DMS114 treated with DMSO at 0.1 percent for 48 hours (cell line): Measurements from ENCODE around the gene RGS9.
"Not testable (repeated sequence)": the region's sequence is repeated elsewhere in the genome, so short reads cannot be mapped to it uniquely, and the experiment has no call there.

ENCODE experiments used
- DNase-seq: peaks from one replicate; lab custom pipeline; 2025; ENCODE audit not compliant: unreplicated experiment; lab: John Stamatoyannopoulos, UW

The RGS9 gene

DNA sequence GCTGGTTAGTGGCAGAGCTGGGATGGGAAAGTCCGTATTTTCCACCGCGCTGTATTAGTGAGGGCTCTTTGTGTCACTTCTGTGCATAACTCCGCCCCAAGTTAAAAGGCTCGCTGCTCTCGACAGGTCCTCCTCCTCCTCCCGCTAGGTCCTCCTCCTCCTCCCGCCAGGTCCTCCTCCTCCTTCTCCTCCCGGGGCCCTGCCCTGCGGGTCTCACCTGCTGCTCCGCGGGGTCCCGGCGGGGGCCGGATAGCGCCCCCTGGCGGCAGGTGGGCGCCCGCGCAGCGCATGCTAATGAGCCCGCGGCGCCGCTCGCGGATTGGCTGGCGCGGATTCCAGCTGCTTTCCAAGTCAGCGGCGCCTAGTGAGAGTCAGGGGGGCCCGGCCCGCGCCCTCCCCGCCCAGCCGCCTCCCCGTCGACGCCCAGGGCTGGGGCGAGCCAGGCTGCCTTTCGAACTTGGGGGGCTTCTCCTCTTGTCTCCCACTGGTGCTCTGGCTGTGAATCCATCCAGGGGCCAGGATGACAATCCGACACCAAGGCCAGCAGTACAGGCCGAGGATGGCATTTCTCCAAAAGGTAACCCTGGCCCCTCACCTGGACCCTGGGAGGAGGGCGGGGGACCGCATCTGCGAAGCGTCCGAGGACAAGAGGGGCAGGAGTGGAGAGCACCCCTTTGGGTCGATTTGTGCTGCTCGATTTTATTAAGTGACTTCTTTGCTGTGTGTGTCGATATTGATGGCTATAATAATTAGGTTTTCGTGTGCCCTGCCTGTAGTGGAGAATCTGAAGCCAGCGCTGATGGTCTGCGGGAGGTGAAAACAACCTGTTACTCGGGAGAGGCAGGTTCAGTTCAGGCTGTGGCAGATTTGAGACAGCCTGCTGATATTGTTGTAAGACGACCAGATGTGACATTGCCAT lies at the start of gene RGS9:
Gene RGS9 (plus strand): TSS at position 350 of the 919 bp plus-strand sequence. CDS start 171 bp downstream, at position 521.
- DNase-seq = peak; percentile 22

GRCh38 chr17:65088621-65089360 lies 48.4 kb upstream of the RGS9 start:
- no peak for DNase-seq

DNA sequence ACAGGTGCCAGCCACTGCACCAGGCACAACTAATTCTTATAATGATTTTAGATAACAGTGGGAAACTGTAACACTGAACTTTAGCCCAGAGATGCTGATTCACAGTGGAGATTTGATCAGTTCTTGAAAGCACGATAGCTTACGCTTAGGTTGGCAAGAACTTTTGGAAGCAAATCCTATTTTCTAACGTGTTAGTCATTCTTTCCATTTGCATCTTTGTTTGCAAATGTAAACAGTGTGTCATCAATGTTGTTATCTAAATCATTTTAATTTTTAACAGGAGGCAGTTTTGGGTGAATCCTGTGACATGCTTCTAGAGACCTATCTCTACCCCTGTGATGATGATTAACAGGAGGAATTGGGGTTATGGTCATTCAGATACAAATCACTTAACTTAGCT lies 44.9 kb upstream of the RGS9 start:
- DNase-seq = no peak

DNA sequence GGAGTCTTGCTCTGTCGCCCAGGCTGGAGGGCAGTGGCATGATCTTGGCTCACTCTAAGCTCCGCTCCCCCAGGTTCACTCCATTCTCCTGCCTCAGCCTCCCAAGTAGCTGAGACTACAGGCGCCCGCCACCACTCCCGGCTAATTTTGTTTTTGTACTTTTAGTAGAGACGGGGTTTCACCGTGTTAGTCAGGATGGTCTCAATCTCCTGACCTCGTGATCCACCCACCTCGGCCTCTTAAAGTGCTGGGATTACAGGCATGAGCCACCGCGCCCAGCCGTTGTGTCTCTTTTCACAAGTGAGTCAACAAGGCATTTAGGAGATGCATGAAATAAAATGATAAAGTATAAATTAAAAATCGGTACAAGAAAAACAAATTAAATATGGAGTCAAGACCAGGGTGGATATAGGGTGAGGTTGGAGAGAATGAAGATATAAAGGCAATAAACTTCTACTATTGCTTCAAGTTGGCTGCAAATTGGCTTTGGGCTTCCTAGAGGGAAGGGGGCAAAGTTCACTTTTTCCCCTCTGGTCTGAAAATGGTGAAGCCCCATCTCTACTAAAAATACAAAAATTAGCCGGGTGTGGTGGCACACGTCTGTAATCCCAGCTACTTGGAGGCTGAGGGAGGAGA lies 44.3 kb upstream of the RGS9 start:
- DNase-seq = not testable (repeated sequence)

DNA sequence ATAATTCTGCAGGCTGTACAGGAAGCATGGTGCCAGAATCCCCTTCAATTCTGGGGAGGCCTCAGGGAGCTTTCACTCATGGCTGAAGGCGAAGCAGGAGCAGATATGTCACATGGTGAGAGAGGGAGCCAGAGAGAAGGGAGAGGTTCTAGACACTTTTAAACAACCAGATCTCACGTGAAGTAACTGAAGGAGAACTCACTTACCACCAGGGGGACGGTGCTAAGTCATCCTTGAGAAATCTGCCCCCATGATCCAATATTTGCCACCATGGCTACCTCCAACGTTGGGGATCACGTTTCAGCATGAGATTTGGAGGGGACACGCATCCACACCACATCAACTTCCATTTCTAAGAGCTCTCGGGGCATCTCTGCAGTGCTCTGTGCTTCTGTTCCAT lies 43.2 kb upstream of the RGS9 start:
- DNase-seq = no peak

GRCh38 chr17:65095465-65095864 lies 41.7 kb upstream of the RGS9 start:
- DNase-seq = no peak

GRCh38 chr17:65096382-65096781 lies 40.8 kb upstream of the RGS9 start:
- DNase-seq = not testable (repeated sequence)

- DNase-seq = no peak
Measured at GRCh38 chr17:65097110-65097509, 40.1 kb upstream of the RGS9 start.

DNA sequence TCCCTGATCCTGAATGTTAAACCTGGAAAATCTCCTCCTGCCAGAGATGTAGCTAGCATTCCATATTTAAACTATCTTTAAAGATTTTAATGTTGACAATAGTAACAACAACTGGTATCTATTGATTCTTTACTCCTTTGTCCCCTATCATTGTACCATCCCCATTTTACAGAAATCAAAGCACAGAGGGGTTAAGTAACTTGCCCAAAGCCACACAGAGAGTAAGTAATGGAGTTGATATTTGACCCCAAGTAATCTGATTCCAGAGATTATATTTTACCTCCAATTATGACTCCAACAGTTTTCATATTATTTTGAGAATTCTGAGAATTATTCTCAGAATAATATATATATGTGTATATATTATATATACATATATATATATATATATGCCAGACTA lies 37.7 kb upstream of the RGS9 start:
- no peak for DNase-seq

- no peak for DNase-seq
Measured at GRCh38 chr17:65099941-65100315, 37.2 kb upstream of the RGS9 start.

GRCh38 chr17:65100316-65101140 lies 36.6 kb upstream of the RGS9 start:
- peak; percentile 35 for DNase-seq

GRCh38 chr17:65101371-65101770 lies 35.8 kb upstream of the RGS9 start:
- no peak for DNase-seq

GRCh38 chr17:65102235-65102634 lies 34.9 kb upstream of the RGS9 start:
- DNase-seq = no peak

DNA sequence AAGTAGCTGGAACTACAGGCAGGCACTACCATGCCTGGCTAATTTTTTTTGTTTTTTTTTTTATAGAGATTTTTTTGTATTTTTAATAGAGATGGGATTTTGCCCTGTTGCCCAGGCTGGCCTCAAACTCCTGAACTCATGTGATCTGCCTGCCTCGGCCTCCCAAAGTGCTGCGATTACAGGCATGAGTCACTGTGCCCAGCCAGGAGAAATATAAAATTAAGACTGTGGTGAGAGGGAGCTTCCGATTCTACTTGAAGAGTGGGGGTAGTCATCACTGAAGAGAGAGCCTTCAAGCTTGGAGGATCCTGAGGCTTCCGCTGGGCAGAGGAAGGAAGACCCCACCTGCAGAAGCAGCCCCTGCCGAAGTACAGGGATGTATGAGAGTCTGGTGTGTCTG lies 34.4 kb upstream of the RGS9 start:
- DNase-seq = no peak

GRCh38 chr17:65103431-65103830 lies 33.7 kb upstream of the RGS9 start:
- no peak for DNase-seq

DNA sequence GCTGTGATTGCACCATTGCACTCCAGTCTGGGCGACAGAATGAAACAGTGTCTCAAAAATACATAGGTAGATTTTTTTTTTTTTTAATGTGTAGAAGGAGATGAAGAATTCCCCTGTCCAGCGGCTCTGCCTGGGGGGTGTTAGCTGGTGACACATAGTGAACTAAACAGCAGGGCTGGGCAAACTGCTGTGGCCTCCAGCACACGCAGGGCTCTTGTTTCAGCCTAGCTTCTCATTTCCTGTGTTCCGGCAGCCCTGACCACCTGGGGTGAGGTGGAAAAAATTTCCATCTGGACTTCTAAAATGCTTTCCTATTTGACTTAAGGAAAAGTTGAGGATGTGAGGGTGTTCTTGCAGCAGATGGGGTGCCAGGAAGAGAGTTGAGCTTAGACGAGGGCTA lies 33.3 kb upstream of the RGS9 start:
- DNase-seq = no peak

GRCh38 chr17:65104541-65104940 lies 32.6 kb upstream of the RGS9 start:
- DNase-seq = no peak

DNA sequence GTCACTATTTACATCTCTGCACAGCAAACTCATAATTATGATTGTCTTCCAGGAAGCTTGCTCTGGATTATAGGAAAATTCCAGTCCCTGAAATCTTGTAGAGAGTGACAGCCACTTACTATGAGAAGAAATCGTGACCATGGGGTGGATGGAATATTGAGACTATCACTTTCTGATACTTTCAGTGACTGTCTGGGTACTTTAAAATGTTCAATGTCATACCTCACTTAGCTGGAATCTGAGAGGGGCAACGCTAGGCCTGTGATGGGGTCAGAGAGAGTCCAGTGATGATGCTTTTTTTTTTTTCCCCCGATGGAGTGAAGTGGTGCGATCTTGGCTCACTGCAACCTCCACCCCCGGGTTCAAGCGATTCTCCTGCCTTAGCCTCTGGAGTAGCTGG lies 32.2 kb upstream of the RGS9 start:
- no peak for DNase-seq

- DNase-seq = no peak
Measured at GRCh38 chr17:65108152-65108551, 29.0 kb upstream of the RGS9 start.

- DNase-seq = no peak
Measured at GRCh38 chr17:65109543-65109942, 27.6 kb upstream of the RGS9 start.
